ENCODE data around the gene RPL38.

The RPL38 gene

GRCh38 chr17:74224959-74225725, 21.7 kb downstream of the RPL38 start:
- Histone ChIP-seq H3K27me3 (replicated peaks; ENCODE audit: control insufficient read depth, insufficient read depth, low read length, poor library complexity, severe bottlenecking) (no peaks in the 10 kb centered on the region), H3K27ac (ENCODE audit: insufficient read depth, low read length, poor library complexity, severe bottlenecking) (no peak overlapping the region), H3K4me3 (ENCODE audit: insufficient read depth, low read depth, low read length, poor library complexity, severe bottlenecking) (no peak overlapping the region), H3K36me3 (ENCODE audit: control insufficient read depth, insufficient read depth, low read length) (peaks cover 19% of the 10 kb centered on the region), H3K4me1 (ENCODE audit: control insufficient read depth, insufficient read depth, low read length, poor library complexity, severe bottlenecking) (no peaks in the 10 kb centered on the region), H3K9me3 (ENCODE audit: control insufficient read depth, low read length) (no peaks in the 10 kb centered on the region)
- no peak for DNase-seq

DNA sequence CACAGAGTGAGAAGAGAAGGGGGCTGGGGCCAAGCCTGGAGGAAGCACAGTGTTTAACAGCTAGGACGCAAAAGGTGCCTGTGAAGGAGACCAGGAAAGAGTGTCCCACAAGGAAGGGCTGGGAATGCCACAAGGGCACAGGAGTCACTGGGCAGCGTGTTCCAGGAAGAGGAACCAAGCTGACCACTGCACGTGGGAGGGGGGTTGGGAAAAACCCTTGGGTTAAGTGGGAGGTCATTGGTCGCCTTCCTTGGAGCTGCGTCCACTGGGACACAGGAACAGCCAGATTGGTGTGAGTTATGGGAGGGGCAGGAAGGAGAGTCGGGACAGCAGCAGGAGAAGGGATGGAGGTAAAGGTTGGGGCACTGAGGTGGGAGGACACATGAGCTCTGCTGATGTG, 22.8 kb downstream of the RPL38 start:
- H3K27ac ChIP-seq (ENCODE audit: insufficient read depth, low read length, poor library complexity, severe bottlenecking) = no peak overlapping the region
- no peaks in the 10 kb centered on the region for H3K9me3 ChIP-seq (ENCODE audit: control insufficient read depth, low read length)
- peaks cover 19% of the 10 kb centered on the region for H3K36me3 ChIP-seq (ENCODE audit: control insufficient read depth, insufficient read depth, low read length)

GRCh38 chr17:74227271-74228080, 24.0 kb downstream of the RPL38 start:
- DNase-seq = no peak
- no peak overlapping the region for H3K27ac ChIP-seq (ENCODE audit: insufficient read depth, low read length, poor library complexity, severe bottlenecking)

More for the DNA sequence above, 22.8 kb downstream of the RPL38 start:
- H3K4me3 ChIP-seq (ENCODE audit: insufficient read depth, low read depth, low read length, poor library complexity, severe bottlenecking) = no peak overlapping the region
- no peaks in the 10 kb centered on the region for H3K4me1 ChIP-seq (ENCODE audit: control insufficient read depth, insufficient read depth, low read length, poor library complexity, severe bottlenecking)
- H3K27me3 ChIP-seq (replicated peaks; ENCODE audit: control insufficient read depth, insufficient read depth, low read length, poor library complexity, severe bottlenecking) = no peaks in the 10 kb centered on the region
- DNase-seq = no peak

GRCh38 chr17:74228306-74228978, 25.0 kb downstream of the RPL38 start:
- peaks cover 13% of the 10 kb centered on the region for H3K36me3 ChIP-seq (ENCODE audit: control insufficient read depth, insufficient read depth, low read length)

More at GRCh38 chr17:74227271-74228080, 24.0 kb downstream of the RPL38 start:
- Histone ChIP-seq H3K9me3 (ENCODE audit: control insufficient read depth, low read length) (no peaks in the 10 kb centered on the region), H3K36me3 (ENCODE audit: control insufficient read depth, insufficient read depth, low read length) (peaks cover 19% of the 10 kb centered on the region), H3K4me3 (ENCODE audit: insufficient read depth, low read depth, low read length, poor library complexity, severe bottlenecking) (no peak overlapping the region), H3K27me3 (replicated peaks; ENCODE audit: control insufficient read depth, insufficient read depth, low read length, poor library complexity, severe bottlenecking) (no peaks in the 10 kb centered on the region), H3K4me1 (ENCODE audit: control insufficient read depth, insufficient read depth, low read length, poor library complexity, severe bottlenecking) (no peaks in the 10 kb centered on the region)

GRCh38 chr17:74230896-74231295, 27.4 kb downstream of the RPL38 start:
- peaks cover 2% of the 10 kb centered on the region for H3K36me3 ChIP-seq (ENCODE audit: control insufficient read depth, insufficient read depth, low read length)
- H3K27me3 ChIP-seq (replicated peaks; ENCODE audit: control insufficient read depth, insufficient read depth, low read length, poor library complexity, severe bottlenecking) = no peaks in the 10 kb centered on the region
- no peak overlapping the region for H3K4me3 ChIP-seq (ENCODE audit: insufficient read depth, low read depth, low read length, poor library complexity, severe bottlenecking)
- DNase-seq = no peak
- no peak overlapping the region for H3K27ac ChIP-seq (ENCODE audit: insufficient read depth, low read length, poor library complexity, severe bottlenecking)
- no peaks in the 10 kb centered on the region for H3K9me3 ChIP-seq (ENCODE audit: control insufficient read depth, low read length)
- H3K4me1 ChIP-seq (ENCODE audit: control insufficient read depth, insufficient read depth, low read length, poor library complexity, severe bottlenecking) = no peaks in the 10 kb centered on the region

More at GRCh38 chr17:74228306-74228978, 25.0 kb downstream of the RPL38 start:
- no peak for DNase-seq
- Histone ChIP-seq H3K9me3 (ENCODE audit: control insufficient read depth, low read length) (no peaks in the 10 kb centered on the region), H3K27ac (ENCODE audit: insufficient read depth, low read length, poor library complexity, severe bottlenecking) (no peak overlapping the region), H3K27me3 (replicated peaks; ENCODE audit: control insufficient read depth, insufficient read depth, low read length, poor library complexity, severe bottlenecking) (no peaks in the 10 kb centered on the region), H3K4me3 (ENCODE audit: insufficient read depth, low read depth, low read length, poor library complexity, severe bottlenecking) (no peak overlapping the region), H3K4me1 (ENCODE audit: control insufficient read depth, insufficient read depth, low read length, poor library complexity, severe bottlenecking) (no peaks in the 10 kb centered on the region)

- Histone ChIP-seq H3K4me1 (ENCODE audit: control insufficient read depth, insufficient read depth, low read length, poor library complexity, severe bottlenecking) (no peaks in the 10 kb centered on the region), H3K36me3 (ENCODE audit: control insufficient read depth, insufficient read depth, low read length) (no peaks in the 10 kb centered on the region), H3K4me3 (ENCODE audit: insufficient read depth, low read depth, low read length, poor library complexity, severe bottlenecking) (no peak overlapping the region), H3K27ac (ENCODE audit: insufficient read depth, low read length, poor library complexity, severe bottlenecking) (no peak overlapping the region), H3K9me3 (ENCODE audit: control insufficient read depth, low read length) (no peaks in the 10 kb centered on the region), H3K27me3 (replicated peaks; ENCODE audit: control insufficient read depth, insufficient read depth, low read length, poor library complexity, severe bottlenecking) (no peaks in the 10 kb centered on the region)
- DNase-seq = no peak
Measured at GRCh38 chr17:74231928-74232907, 28.7 kb downstream of the RPL38 start.

DNA sequence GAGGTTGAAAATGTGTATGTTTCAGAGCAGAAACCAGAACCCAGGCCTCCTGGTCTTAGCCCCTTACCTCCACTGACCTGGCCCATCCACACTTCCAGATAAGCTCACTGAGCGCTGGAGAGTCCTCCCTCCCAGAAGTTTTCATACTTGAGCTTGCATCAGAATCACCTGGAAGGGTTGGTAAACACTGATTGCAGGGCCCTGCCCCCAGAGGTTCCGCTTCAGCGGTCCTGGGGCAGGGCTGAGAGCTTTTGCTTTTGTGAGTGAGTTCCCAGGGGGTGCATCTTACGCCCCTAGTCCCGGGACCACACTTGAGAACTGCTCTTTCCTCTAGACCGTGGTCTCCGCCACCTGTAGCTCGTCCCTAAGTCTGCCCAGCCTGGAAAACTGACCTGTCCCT, 30.5 kb downstream of the RPL38 start:
- Histone ChIP-seq H3K4me3 (ENCODE audit: insufficient read depth, low read depth, low read length, poor library complexity, severe bottlenecking) (no peak overlapping the region), H3K27me3 (replicated peaks; ENCODE audit: control insufficient read depth, insufficient read depth, low read length, poor library complexity, severe bottlenecking) (no peaks in the 10 kb centered on the region), H3K27ac (ENCODE audit: insufficient read depth, low read length, poor library complexity, severe bottlenecking) (no peak overlapping the region), H3K9me3 (ENCODE audit: control insufficient read depth, low read length) (no peaks in the 10 kb centered on the region), H3K36me3 (ENCODE audit: control insufficient read depth, insufficient read depth, low read length) (no peaks in the 10 kb centered on the region), H3K4me1 (ENCODE audit: control insufficient read depth, insufficient read depth, low read length, poor library complexity, severe bottlenecking) (no peaks in the 10 kb centered on the region)
- DNase-seq = no peak

DNA sequence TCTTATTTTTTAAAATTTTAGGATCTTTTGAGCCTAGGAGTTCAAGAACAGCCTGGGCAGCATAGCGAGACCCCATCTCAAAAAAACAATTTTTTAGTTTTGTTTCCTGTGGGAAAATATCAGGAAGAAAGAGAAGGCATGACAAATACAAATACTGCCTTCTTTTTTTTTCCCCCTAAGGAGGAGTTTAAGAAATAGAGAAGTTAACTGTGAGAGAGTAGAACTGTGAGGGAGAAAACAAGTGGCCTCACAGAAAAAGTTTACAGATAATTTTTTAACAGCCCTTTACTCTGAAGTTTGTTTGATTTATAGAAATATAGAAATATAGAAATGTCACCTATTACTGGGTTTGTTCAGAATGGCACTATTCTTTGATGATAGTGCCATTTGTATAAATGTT, 31.0 kb downstream of the RPL38 start:
- Histone ChIP-seq H3K27me3 (replicated peaks; ENCODE audit: control insufficient read depth, insufficient read depth, low read length, poor library complexity, severe bottlenecking) (no peaks in the 10 kb centered on the region), H3K36me3 (ENCODE audit: control insufficient read depth, insufficient read depth, low read length) (no peaks in the 10 kb centered on the region), H3K9me3 (ENCODE audit: control insufficient read depth, low read length) (no peaks in the 10 kb centered on the region), H3K4me3 (ENCODE audit: insufficient read depth, low read depth, low read length, poor library complexity, severe bottlenecking) (no peak overlapping the region), H3K27ac (ENCODE audit: insufficient read depth, low read length, poor library complexity, severe bottlenecking) (no peak overlapping the region), H3K4me1 (ENCODE audit: control insufficient read depth, insufficient read depth, low read length, poor library complexity, severe bottlenecking) (no peaks in the 10 kb centered on the region)
- no peak for DNase-seq

DNA sequence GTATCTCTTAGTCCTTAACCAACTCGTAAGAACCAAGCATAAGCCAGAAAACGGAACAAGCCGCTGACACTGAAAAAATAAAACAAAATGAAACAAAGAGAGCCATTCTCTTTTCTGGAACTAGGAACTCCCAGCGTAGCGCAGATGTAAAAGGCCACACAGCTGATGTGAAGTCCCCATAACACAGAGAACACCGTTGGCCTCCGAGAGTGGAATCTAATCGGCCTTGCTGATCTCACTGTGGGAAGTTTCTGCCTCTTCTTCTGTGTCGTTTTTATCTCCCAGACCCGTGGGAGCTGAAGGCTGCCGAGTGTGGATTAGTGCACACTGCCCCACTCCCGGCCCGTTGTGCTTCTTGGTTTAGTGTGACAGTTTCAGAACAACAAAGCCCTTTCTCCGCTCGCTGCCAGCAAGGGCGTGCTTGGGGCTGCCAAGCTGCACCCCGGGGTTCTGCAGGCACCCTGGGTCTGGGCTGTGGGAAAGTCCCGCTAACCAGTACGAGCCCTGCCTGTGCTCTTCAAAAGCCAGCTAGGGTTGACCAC, 31.6 kb downstream of the RPL38 start:
- no peak for DNase-seq
- Histone ChIP-seq H3K9me3 (ENCODE audit: control insufficient read depth, low read length) (no peaks in the 10 kb centered on the region), H3K4me3 (ENCODE audit: insufficient read depth, low read depth, low read length, poor library complexity, severe bottlenecking) (no peak overlapping the region), H3K27me3 (replicated peaks; ENCODE audit: control insufficient read depth, insufficient read depth, low read length, poor library complexity, severe bottlenecking) (no peaks in the 10 kb centered on the region), H3K4me1 (ENCODE audit: control insufficient read depth, insufficient read depth, low read length, poor library complexity, severe bottlenecking) (no peaks in the 10 kb centered on the region), H3K27ac (ENCODE audit: insufficient read depth, low read length, poor library complexity, severe bottlenecking) (no peak overlapping the region), H3K36me3 (ENCODE audit: control insufficient read depth, insufficient read depth, low read length) (no peaks in the 10 kb centered on the region)
